ENCODE measurements around the gene NSMCE4A. TPM values are rescaled to one million over a fixed set of nuclear protein-coding genes. Genes with fewer than 3 reads are reported as not detected.

Gene NSMCE4A
- total RNA-seq, 4 donors from 2014 or later: 71.1 to 152 (median 92.7) TPM

GRCh38 chr10:121988361-121989324 is 13.6 kb upstream of the NSMCE4A start, which contains the start of gene TACC2:
TACC2 (plus strand) TSS chr10:121989163; CDS start chr10:122021982, 32,819 bp downstream.
- Histone ChIP-seq H3K36me3 (no peaks in the 10 kb centered on the region), H3K9me3 (peaks cover 0 to 6% of the 10 kb centered on the region in 2 donors), H3K4me3 (no peak within 1 kb of the TSS), H3K27me3 (no peaks in the 10 kb centered on the region), H3K27ac (peak within 1 kb of the TSS; percentile 22 to 52 (median 36)), H3K4me1 (peaks cover 5 to 15% (median 12%) of the 10 kb centered on the region in 4 donors)
- no peak for DNase-seq
- in situ Hi-C loops (cut with MboI; ENCODE audit: low pct_ligation_motif_present in 1 of 4, low pct_unique_long_range_greater_than_20kb in 1 of 4, low sequenced_read_pairs in 3 of 4) (no loop called here), intact Hi-C loops (cut with DNase I; ENCODE audit: low total_unique reads) (no loop called here)
- WGBS, 2 donors (ENCODE audit: low coverage in 1 of 2): 61 to 88% methylated on average over 11 to 15 of the region's 15 CpGs
- TF ChIP-seq POLR2AphosphoS5 (IDR thresholded peaks at IDR 0.05) (no peak), POLR2A (IDR thresholded peaks at IDR 0.05) (no peak), CTCF (IDR thresholded peaks at IDR 0.05) (no peak), EP300 (IDR thresholded peaks at IDR 0.05; ENCODE audit: low read depth) (no peak)

- intact Hi-C loops (cut with DNase I; ENCODE audit: low total_unique reads) (no loop called here), in situ Hi-C loops (cut with MboI; ENCODE audit: low pct_ligation_motif_present in 1 of 4, low pct_unique_long_range_greater_than_20kb in 1 of 4, low sequenced_read_pairs in 3 of 4) (no loop called here)
- Histone ChIP-seq H3K4me3 (no peak overlapping the region), H3K4me1 (no peaks in the 10 kb centered on the region), H3K27me3 (no peaks in the 10 kb centered on the region), H3K27ac (no peak overlapping the region), H3K9me3 (peaks cover 0 to 6% of the 10 kb centered on the region in 2 donors), H3K36me3 (no peaks in the 10 kb centered on the region)
- no peak for DNase-seq
- TF ChIP-seq POLR2A (IDR thresholded peaks at IDR 0.05): no peak
- WGBS, 2 donors (ENCODE audit: low coverage in 1 of 2): 80% methylated on average over 2 of the region's 2 CpGs; no CpG with 5 or more reads in 1 of the 2 donors
These were observed 9.4 kb upstream of the NSMCE4A start for GRCh38 chr10:121984463-121984862.

GRCh38 chr10:121983852-121984251 is 8.8 kb upstream of the NSMCE4A start:
- H3K36me3 ChIP-seq: no peaks in the 10 kb centered on the region
- no peak for DNase-seq
- no peak for TF ChIP-seq CTCF (IDR thresholded peaks at IDR 0.05)
- H3K9me3 ChIP-seq: peaks cover 0 to 6% of the 10 kb centered on the region in 2 donors
- in situ Hi-C loops (cut with MboI; ENCODE audit: low pct_ligation_motif_present in 1 of 4, low pct_unique_long_range_greater_than_20kb in 1 of 4, low sequenced_read_pairs in 3 of 4): no loop called here
- WGBS, 2 donors (ENCODE audit: low coverage in 1 of 2): 87 to 96% methylated on average over 5 of the region's 5 CpGs
- no peak overlapping the region for H3K27ac ChIP-seq
- intact Hi-C loops (cut with DNase I; ENCODE audit: low total_unique reads): no loop called here
- no peak overlapping the region for H3K4me3 ChIP-seq
- no peaks in the 10 kb centered on the region for H3K4me1 ChIP-seq
- H3K27me3 ChIP-seq: no peaks in the 10 kb centered on the region

GRCh38 chr10:121981346-121981745 is 6.3 kb upstream of the NSMCE4A start:
- Histone ChIP-seq H3K27me3 (no peaks in the 10 kb centered on the region), H3K27ac (no peak overlapping the region), H3K36me3 (no peaks in the 10 kb centered on the region), H3K9me3 (peaks cover 0 to 6% of the 10 kb centered on the region in 2 donors), H3K4me1 (no peaks in the 10 kb centered on the region), H3K4me3 (no peak overlapping the region)
- intact Hi-C loops (cut with DNase I; ENCODE audit: low total_unique reads): no loop called here
- in situ Hi-C loops (cut with MboI; ENCODE audit: low pct_ligation_motif_present in 1 of 4, low pct_unique_long_range_greater_than_20kb in 1 of 4, low sequenced_read_pairs in 3 of 4): no loop called here
- no peak for DNase-seq
- WGBS, 2 donors (ENCODE audit: low coverage in 1 of 2): 80 to 81% methylated on average over 2 of the region's 2 CpGs
- TF ChIP-seq EP300 (IDR thresholded peaks at IDR 0.05; ENCODE audit: low read depth): no peak
- no peak for TF ChIP-seq CTCF (IDR thresholded peaks at IDR 0.05)
- TF ChIP-seq POLR2AphosphoS5 (IDR thresholded peaks at IDR 0.05): no peak
- no peak for TF ChIP-seq POLR2A (IDR thresholded peaks at IDR 0.05)
